HEK293T (cell line): ENCODE results near the gene ZNF69.
"Not testable (repeated sequence)": the region's sequence is repeated elsewhere in the genome, so short reads cannot be mapped to it uniquely, and the experiment has no call there.

Source experiments
- ARNT ChIP-seq: fragments of 450-650 bp; IDR thresholded peaks from 2 replicates; pipeline ENCODE4 v1.6.1; 2017; ENCODE audit warnings: mild to moderate bottlenecking
- BHLHE40 ChIP-seq: fragments of 450-650 bp; IDR thresholded peaks from 2 replicates; pipeline ENCODE4 v1.6.1; 2016; ENCODE audit warnings: mild to moderate bottlenecking, moderate library complexity, borderline replicate concordance
- CTBP1 ChIP-seq: fragments of 450-650 bp; IDR thresholded peaks from 2 replicates; pipeline ENCODE4 v1.6.1; 2016; ENCODE audit warnings: borderline replicate concordance
- ELF4 ChIP-seq: fragments of 450-650 bp; IDR thresholded peaks from 2 replicates; pipeline ENCODE4 v1.6.1; 2017; ENCODE audit warnings: antibody characterized with exemption
- FOXA1 ChIP-seq: fragments of 450-650 bp; IDR thresholded peaks from 2 replicates; pipeline ENCODE4 v1.6.1; 2016; ENCODE audit warnings: mild to moderate bottlenecking
- FOXK2 ChIP-seq: fragments of 450-650 bp; IDR thresholded peaks from 2 replicates; pipeline ENCODE4 v1.6.1; 2016; ENCODE audit warnings: mild to moderate bottlenecking
- HDGF ChIP-seq: fragments of 450-650 bp; IDR thresholded peaks from 2 replicates; pipeline ENCODE4 v1.6.1; 2017; ENCODE audit warnings: antibody characterized with exemption, borderline replicate concordance
- L3MBTL2 ChIP-seq: fragments of 450-650 bp; conservative IDR thresholded peaks from 2 replicates; pipeline ENCODE4 v1.6.1; 2016; ENCODE audit warnings: mild to moderate bottlenecking
- NFRKB ChIP-seq: fragments of 450-650 bp; IDR thresholded peaks from 2 replicates; pipeline ENCODE4 v1.6.1; 2016; ENCODE audit warnings: mild to moderate bottlenecking, moderate library complexity
- SP1 ChIP-seq: fragments of 450-650 bp; IDR thresholded peaks from 2 replicates; pipeline ENCODE4 v1.6.1; 2017
- SUZ12 ChIP-seq: fragments of 450-650 bp; IDR thresholded peaks from 2 replicates; pipeline ENCODE4 v1.6.1; 2016; ENCODE audit warnings: mild to moderate bottlenecking
- TARDBP ChIP-seq: fragments of 450-650 bp; IDR thresholded peaks from 2 replicates; pipeline ENCODE4 v1.6.1; 2016
- ZNF384 ChIP-seq: fragments of 450-650 bp; IDR thresholded peaks from 2 replicates; pipeline ENCODE4 v1.6.1; 2016
- TF ChIP-seq, protein P1 (sequence below): fragments of 450-650 bp; IDR thresholded peaks from 2 replicates; pipeline ENCODE4 v1.6.1; 2016

DNA sequence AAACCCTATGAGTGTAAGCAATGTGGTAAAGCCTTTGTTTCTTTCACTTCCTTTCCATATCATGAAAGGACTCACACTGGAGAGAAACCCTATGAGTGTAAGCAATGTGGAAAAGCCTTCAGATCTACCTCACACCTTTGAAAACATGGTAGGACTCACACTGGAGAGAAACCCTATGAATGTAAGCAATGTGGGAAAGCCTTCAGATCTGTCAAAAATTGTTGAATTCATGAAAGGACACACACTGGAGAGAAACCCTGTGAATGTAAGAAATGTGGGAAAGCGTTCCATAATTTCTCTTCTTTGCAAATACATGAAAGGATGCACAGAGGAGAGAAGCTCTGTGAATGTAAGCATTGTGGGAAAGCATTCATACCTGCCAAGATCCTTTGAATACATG lies 24.4 kb downstream of the ZNF69 start:
- TF ChIP-seq ZNF384, FOXK2, TARDBP, HDGF, ELF4, SUZ12, FOXA1, SP1, NFRKB, ARNT, L3MBTL2, CTBP1, BHLHE40: not testable (repeated sequence)
- TF ChIP-seq, protein P1, sequence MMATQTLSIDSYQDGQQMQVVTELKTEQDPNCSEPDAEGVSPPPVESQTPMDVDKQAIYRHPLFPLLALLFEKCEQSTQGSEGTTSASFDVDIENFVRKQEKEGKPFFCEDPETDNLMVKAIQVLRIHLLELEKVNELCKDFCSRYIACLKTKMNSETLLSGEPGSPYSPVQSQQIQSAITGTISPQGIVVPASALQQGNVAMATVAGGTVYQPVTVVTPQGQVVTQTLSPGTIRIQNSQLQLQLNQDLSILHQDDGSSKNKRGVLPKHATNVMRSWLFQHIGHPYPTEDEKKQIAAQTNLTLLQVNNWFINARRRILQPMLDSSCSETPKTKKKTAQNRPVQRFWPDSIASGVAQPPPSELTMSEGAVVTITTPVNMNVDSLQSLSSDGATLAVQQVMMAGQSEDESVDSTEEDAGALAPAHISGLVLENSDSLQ: not testable (repeated sequence)
